GM21737 (cell line): ENCODE measurements around the gene STEAP1B.
"Not testable (repeated sequence)": the region's sequence is repeated elsewhere in the genome, so short reads cannot be mapped to it uniquely, and the experiment has no call there.

Experiments
- ATAC-seq: cut with Tn5 transposase; IDR thresholded peaks from one replicate; pipeline ENCODE4 v1.9.1; 2021; ENCODE audit warnings: mild to moderate bottlenecking, moderate library complexity; ENCODE audit not compliant: unreplicated experiment

The STEAP1B gene

DNA sequence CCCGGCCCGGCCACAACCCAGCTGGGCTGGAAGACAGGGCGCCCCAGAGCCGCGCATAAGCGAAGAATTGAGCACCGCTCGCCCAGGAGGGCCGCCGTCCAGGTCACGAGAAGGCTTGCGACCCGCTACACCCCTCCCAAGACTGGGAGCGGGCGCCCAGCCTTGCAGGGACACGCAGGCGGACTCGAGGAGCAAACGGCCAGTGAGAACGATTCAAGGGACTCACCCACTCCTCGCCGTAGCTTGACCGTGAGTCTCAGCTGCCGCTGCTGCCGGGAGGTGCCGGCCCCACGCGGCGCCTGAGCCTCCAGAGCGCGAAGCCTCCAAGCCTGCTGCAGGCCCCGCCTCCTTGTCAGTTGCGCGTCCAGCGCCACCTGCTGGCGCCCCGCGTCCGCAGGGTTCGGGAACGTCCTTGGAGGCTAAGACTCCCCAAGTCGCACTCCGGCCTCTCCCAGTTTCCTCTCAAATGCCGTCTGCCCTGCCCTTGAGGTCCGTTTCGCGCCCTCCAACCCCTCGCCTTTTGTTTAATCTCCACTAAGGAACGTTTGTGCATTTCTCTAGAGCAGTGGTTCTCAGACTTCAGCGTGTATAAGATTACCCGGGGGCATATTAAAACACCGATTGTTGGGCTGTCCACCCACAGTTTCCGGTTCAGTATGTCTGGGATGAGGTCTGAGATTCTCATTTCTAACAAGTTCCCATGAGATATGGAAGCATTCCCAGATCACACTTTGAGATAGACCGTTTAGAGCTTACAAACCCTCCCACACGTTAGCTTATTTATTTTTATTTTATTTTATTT, at the start of gene STEAP1B:
Gene STEAP1B, minus strand, starts transcription at position 301 of the 802 bp plus-strand sequence. CDS start 5,333 bp downstream, outside the sequence.
- peak; percentile 98 for ATAC-seq

DNA sequence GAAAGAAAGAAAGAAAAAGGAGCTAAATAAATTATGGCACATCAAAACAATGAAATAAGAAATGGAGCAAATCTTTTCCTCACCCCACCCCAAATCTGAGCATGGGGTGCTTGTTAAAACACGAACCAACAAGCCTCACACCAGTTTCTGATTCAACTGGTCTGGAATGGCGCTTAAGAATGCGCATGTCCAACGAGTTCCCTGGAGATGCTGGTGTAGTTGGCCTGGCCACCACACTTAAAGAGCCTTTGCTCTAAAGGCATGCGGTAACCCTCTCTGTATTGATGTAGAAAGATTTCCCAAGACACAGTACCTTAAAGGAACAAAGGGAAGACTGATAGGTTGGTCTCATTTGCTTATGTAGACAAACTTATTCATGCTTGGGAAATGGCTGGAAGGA, 49.1 kb upstream of the STEAP1B start:
- ATAC-seq, result no peak

DNA sequence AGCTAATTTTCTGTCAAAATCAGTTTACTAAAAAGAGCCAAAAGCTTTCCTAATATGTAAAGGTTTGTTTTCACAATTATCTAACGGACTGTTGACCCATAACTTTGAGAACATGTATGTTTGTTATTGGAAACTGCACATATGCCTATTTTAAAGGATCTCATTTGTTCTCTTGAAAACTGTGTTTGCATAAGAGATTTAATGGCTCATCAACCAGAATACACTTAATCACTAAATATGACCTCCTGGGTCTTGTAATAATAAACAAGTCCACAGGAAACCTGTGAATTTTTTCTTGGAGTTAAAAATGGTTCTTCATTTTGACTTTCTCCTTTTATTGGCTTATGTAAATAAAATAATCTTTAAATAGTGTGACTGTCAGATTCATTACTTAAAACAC, 48.3 kb upstream of the STEAP1B start:
- ATAC-seq, result no peak

DNA sequence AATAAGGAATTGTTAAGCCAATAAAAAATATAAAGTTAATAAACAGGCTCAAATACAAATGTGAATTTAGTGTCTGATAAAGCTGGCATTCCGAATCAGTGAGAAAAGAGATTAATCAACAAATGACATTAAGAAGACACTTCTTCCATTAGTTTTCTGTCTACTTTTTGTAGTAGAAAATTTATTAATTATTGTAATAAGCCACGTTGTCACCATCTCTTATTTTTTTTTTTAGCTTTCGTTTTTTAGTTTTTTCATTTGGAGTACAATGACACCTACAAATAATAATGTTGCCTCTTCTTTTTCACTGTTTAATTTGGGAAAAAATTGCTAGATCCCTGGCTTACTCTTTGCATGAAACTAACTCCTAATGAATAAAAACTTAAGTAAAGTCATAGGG, 46.8 kb upstream of the STEAP1B start:
- ATAC-seq, result no peak

DNA sequence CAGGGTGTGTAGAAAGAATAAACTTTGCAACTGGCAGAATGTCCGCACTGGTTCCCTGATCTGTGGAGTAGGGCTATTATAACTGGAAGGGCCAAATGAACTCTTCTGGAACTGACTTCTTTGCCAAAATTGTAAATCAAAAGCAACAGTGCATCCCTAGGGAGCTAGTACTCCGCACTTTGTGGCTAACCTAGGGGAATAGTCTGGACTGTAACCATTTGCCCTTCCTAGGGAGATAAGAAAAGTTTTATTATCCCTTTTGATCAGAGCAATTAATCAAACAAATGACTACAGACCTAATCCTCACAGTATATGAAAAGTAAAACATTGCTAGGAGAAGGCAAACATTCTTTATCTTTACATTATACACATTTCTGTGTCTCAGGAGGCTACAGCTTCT, 45.5 kb upstream of the STEAP1B start:
- no peak for ATAC-seq

DNA sequence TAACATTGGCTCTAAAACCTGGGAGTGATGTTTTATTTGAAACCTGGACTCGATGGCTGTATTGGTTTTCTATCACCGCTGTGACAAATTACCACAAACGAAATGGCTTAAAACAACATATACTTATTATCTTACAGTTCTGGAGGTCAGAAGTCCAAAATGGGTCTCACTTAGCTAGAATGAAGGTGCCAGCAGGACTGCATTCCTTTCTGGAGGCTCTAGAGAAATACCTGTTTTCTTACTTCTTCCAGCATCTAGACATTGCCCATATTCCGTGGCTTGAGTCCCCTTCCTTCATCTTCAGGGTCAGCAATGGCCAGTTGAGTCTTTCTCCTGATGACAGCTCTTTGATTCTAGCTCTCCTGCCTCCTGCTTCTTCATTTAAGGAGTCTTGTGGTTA, 44.3 kb upstream of the STEAP1B start:
- no peak for ATAC-seq

DNA sequence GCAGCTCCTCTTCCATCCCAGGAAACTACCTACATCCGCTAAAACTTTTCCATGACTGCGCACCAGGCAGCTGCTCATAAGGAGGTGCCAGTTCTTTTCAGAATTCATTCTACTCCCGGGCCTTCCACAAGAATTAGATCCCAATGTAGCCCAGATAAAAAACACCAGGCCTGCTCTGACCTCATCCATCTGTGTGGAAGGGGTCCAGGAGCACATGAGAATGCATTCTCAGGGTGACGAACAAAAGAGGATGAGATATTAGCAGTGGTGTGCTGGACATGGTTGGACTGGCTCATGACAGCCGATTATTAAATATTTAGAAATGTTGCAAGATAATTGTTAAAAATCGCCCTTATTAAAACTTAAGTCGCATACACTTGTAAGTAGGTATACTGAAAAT, 43.2 kb upstream of the STEAP1B start:
- ATAC-seq, result no peak

DNA sequence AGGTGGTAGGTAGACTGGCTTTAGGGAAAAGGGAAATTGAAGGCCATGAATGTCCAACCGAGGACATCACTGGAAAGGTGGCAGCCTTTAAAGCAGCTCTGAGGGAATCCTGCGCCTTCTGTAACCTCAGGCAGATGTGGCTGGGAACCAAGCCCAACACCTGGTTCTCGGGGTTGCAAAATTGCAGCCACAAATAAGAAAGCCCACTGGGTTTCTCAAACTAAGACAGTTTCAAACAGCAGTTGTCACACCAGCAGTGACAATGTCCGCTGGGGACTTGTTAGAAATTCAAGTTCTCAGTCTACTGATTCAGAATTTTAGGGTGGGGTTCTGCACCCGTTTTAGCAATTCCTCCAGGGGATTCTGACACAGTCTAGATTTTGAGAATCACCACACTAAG, 42.7 kb upstream of the STEAP1B start:
- no peak for ATAC-seq

DNA sequence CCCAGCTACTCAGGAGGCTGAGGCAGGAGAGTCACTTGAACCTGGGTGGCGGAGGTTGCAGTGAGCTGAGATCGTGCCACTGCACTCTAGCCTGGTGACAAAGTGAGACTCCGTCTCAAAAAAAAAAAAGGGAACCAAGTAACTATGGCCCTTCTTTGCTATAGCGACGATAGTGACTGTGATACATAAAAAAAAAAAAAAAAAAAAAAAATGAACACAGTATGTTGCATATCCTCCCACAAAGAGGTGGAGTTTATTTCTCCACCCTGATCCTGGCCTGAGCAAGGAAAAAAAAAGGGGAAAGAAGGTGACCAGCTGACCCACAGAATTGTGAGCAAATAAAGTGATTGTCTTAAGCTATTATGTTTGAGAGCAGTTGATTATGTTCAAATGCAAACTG, 42.3 kb upstream of the STEAP1B start:
- no peak for ATAC-seq

DNA sequence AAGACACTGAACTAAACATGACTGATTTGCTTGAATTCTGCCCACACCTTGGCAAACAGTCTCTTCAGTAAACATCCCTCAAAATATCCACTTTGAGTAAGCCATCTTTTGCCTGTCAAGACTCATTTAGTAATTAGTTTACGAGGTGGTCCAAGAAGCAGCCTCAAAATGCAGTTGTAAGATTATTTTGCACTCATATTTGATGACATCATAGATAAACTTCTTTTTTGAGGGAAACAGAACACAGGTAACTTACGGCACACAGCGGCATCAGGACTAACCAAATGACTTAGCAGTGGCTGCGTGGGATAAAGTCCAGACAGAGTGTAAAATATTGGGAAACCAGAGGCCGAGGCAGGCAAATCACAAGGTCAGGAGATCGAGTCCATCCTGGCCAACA, 41.8 kb upstream of the STEAP1B start:
- ATAC-seq, result no peak

DNA sequence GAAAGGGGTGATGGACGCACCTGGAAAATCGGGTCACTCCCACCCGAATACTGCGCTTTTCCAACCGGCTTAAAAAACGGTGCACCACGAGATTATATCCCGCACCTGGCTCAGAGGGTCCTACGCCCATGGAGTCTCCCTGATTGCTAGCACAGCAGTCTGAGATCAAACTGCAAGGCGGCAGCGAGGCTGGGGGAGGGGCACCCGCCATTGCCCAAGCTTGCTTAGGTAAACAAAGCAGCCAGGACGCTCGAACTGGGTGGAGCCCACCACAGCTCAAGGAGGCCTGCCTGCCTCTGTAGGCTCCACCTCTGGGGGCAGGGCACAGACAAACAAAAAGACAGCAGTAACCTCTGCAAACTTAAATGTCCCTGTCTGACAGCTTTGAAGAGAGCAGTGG, 28.5 kb upstream of the STEAP1B start:
- not testable (repeated sequence) for ATAC-seq

DNA sequence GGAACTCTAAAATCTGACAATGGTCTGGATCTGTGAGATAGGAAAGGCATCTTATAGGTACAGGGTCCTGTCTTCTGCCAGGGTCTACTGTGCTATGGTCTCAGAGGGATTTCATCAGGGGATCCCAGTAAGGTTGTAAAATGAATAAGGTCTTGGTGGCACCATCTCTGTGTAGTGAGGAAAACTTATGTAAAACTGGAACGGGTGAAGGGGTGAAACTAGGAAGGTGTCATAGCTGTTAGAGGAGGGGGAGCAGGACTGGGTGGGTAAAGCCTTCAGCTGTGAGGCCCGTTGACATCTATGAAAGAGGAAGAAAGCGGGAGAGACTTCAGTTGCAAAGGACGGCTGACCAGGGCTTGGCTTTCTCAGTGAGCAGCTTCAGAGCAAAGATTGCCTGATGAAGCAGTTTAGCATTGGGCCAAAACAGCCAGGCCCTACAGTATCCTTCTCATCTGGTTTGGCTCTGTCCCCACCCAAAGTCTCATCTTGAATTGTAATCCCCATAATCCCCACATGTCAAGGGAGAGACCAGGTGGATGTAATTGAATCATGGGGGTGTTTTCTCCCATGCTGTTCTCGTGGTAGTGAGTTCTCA, 24.5 kb upstream of the STEAP1B start:
- not testable (repeated sequence) for ATAC-seq

DNA sequence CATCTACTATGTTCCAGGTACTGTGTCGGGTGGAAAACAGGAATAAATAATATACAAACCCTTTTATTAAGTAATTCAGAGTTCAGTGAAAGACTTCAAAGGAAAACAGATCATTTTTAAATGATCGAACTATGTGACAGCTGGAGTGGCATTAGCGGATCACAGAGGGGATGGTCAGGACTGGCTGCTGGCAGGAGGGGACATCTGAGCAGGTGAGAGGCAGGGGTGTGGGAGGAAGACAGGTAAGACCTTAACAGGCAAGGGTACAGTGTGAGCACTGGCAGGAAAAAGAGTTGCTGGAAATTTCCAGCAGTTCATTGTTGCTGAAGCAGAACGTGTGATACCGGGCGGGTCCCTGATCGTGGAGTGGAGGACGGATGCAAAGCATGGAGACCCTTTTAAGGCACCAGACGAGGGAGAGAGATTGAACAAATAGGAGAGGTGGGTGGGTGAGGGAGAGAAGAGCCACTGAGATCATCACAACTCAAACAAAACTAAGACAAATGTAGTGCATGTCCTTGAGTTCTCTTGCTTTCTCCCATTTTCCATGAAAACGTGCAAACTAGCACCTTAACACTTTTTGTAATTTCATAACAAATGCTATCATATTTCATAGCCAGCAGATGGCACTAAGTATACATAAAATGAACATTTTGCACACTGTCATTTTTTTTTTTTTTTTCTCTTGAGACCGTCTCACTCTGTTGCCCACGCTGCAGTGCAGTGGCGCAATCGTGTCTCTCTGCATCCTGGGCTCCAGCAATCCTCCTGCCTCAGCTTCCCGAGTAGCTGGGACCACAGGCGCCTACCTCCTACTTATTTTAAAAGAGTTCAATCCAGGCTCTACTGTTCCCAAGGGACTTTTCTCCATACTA, 23.7 kb upstream of the STEAP1B start:
- not testable (repeated sequence) for ATAC-seq

DNA sequence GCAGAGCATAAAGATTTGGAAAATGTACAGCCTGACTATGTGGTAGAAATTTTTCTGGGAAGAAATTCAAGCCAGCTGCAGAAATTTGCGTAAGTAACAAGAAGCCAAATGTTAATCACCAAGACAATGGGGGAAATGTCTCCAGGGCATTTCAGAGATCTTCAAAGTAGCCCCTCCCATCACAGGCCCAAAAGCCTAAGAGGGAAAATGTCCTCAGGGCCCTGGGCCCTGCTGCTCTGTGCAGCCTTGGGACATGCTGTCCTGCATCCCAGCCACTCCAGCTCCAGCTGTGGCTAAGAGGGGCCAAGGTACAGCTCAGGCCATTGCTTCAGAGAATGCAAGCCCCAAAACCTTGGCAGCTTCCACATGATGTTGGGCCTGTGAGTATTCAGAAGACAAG, 19.6 kb upstream of the STEAP1B start:
- ATAC-seq, result not testable (repeated sequence)

DNA sequence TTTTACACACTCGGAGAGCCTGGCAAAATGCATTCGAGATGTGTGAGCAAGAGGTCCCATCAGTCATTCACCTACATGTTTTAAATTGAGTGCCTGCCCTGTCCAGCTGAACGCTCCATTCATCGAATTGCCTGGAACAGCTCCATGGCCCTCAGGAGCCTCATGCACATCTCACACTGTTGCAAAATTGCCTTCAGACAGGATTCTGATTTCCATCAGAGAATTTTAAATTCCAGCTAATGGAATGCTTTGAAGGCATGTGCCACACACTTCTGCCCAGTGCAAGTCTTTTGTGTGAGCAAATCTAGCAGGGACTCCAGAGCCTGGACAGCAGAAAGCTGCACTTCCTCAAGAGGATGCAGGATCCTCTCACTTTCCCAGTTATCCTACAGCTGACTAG, 17.0 kb upstream of the STEAP1B start:
- ATAC-seq, result not testable (repeated sequence)

DNA sequence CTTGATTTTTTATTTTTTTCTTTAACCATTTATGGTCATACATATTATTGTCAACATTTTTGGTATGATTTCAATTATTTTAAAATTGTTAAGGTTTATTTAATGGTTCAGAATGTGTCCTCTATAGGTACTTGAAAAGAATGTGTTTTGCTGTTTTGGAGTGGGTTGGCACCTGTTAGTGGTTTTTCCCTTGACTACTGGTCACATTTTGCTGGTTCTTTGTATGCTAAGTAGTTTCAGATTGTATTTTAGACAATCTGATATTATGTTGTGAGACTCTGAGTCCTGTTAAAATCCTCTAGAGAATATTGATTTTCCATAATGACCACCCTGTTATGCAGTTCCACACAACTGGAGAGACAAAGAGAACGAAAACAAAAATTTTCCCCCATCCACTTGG, 15.0 kb upstream of the STEAP1B start:
- ATAC-seq, result not testable (repeated sequence)

DNA sequence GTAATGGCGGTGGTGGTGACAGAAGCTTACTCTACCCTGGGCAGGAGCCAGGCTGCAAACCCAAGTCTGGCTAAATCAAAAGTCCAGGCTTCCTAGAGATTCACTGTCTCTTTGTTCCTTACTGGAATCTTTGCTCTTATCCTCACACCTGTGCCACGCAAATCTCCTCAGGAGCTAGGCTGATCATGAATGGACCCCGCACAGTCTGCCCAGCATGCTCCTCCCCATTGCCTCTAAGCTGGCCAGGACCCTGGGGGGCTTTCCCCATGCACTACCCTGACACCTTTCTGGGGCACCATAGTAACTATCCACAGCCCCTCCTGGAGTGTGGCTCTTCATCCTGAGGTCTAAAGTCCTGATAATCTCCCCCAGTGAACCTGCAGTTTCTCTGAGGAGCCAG, 7.3 kb upstream of the STEAP1B start:
- not testable (repeated sequence) for ATAC-seq

DNA sequence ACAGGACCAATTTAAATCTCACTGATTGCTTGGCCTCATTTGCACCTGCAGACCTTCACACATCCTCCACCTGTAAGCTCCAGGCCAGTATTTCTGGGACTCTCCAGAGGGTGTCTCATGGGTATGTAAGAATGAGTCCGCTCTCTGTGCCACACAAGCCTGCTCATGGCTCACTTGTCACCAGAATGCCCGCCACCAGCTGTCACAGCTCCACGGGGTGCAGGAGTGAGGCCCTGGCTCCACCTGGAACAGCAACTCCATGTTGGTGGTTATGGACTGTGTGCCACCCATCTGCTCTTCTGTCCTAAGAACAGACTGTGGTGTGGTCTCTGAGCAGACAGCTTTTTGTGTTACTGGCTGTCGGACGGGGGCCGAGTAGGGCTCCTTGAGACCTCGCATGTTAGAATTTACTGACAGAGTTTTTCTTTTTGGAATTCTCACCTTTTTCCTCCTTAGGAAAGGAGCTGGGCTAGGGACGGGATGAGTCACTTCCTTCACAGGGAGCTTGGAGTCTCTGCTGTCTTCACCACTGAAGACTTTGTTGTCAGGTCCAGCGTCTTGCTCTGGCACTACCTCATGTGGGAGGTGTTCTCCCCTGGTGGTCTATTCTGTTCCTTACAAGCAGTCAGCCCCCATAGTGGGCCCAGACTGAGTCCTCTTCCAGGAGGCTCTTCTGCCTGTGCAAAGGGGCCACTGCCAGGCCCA, 6.5 kb upstream of the STEAP1B start:
- not testable (repeated sequence) for ATAC-seq

DNA sequence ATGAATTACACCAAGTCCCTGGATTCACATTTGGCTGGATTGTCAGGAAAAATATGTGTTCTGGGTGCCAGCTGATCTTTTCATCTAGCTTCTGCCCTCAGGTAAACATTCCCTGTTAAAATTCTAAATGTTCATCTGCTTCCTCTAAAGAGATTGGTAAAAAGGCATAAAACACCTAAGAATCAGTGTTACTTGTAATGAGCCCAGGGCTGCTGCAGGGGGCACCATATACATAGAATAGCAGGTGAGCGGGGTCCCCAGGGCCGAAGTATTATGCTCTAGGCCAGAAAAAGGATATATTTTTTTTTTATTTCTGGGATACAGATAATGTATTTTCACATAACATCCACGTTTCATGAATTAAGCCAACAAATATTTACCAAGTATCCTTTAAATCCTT, 4.5 kb upstream of the STEAP1B start:
- not testable (repeated sequence) for ATAC-seq

DNA sequence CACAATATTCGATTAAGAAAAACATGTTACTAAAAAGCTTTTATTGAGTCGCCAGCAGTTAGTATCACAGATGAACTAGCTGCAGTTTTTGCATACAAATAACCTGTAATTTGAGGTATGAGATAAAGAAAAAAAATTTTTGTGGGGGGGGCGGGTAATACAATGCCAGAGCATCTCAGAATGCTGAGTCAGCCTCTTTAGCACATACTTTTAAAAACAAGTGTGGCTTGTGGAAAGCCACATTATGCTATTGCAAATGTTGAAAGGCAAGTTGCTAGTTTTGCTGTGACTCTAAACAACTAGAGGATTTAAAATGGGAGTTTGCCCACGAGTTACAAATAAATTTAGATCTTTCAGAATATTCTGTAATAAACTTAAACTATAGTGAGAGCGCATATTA, 2.1 kb upstream of the STEAP1B start:
- ATAC-seq, result not testable (repeated sequence)

DNA sequence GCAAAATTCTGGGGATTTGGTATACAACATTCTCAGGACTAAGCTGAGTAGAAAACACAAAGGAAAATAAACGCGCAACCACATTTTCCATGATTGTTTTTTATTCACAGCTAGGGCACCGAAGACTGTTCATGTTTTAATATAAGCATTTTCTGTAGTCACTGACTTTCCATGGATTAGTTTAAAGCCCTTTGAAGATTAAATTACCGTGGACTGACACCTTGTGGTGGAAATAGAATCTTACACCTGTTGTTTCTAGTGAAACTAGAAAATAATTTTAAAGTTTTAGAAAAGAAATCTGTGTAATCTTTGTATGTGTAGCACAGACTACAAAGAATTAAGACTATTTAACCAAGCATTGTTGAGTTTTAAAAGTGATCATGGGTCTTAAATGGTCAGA, 1.3 kb upstream of the STEAP1B start:
- not testable (repeated sequence) for ATAC-seq
